ENCODE results near the gene SYT10. TPM values are rescaled to one million over a fixed set of nuclear protein-coding genes. Genes with fewer than 3 reads are reported as not detected.
"Not testable (repeated sequence)": the region's sequence is repeated elsewhere in the genome, so short reads cannot be mapped to it uniquely, and the experiment has no call there.

The SYT10 gene
- total RNA-seq, 4 donors from 2014 or later = not detected

GRCh38 chr12:33431648-33432047 is 8.0 kb downstream of the SYT10 start:
- no peak for TF ChIP-seq CTCF (IDR thresholded peaks at IDR 0.05)
- ATAC-seq (ENCODE audit: low FRiP score) (no peak), DNase-seq (ENCODE audit: low spot score) (no peak)

- DNase-seq (ENCODE audit: low spot score) = no peak
- no peak for TF ChIP-seq CTCF (IDR thresholded peaks at IDR 0.05)
- ATAC-seq (ENCODE audit: low FRiP score) = no peak
Observed at GRCh38 chr12:33429468-33429867, 10.2 kb downstream of the SYT10 start.

GRCh38 chr12:33427071-33427470 is 12.5 kb downstream of the SYT10 start:
- no peak for ATAC-seq (ENCODE audit: low FRiP score)
- no peak for TF ChIP-seq CTCF (IDR thresholded peaks at IDR 0.05)
- DNase-seq (ENCODE audit: low spot score) = no peak

- TF ChIP-seq CTCF (IDR thresholded peaks at IDR 0.05) = no peak
- no peak for DNase-seq (ENCODE audit: low spot score)
- no peak for ATAC-seq (ENCODE audit: low FRiP score)
Observed at GRCh38 chr12:33423706-33424105, 15.9 kb downstream of the SYT10 start.

- ATAC-seq (ENCODE audit: low FRiP score); DNase-seq (ENCODE audit: low spot score): not testable (repeated sequence)
Observed at GRCh38 chr12:33412410-33412809, 27.2 kb downstream of the SYT10 start.

GRCh38 chr12:33383503-33383902 is 56.1 kb downstream of the SYT10 start:
- no peak for TF ChIP-seq CTCF (IDR thresholded peaks at IDR 0.05)
- DNase-seq (ENCODE audit: low spot score) (no peak), ATAC-seq (ENCODE audit: low FRiP score) (no peak)

- no peak for TF ChIP-seq CTCF (IDR thresholded peaks at IDR 0.05)
- ATAC-seq (ENCODE audit: low FRiP score) = no peak
Observed at GRCh38 chr12:33376153-33376552, 63.5 kb downstream of the SYT10 start.

GRCh38 chr12:33370318-33370717 is 69.3 kb downstream of the SYT10 start:
- DNase-seq (ENCODE audit: low spot score) (no peak), ATAC-seq (ENCODE audit: low FRiP score) (no peak)
- no peak for TF ChIP-seq CTCF (IDR thresholded peaks at IDR 0.05)

More at GRCh38 chr12:33376153-33376552, 63.5 kb downstream of the SYT10 start:
- no peak for DNase-seq (ENCODE audit: low spot score)
